Stimulated activated naive CD8-positive, alpha-beta T cell treated with anti-CD3 and anti-CD28 coated beads, Interleukin-15, amount 100 ng/mL, for 72 hours (primary cell): ENCODE results near the gene FAT1.

Experiments
- ATAC-seq: fragments of 150-1000 bp; cut with Tn5 transposase; 2 replicates; pipeline ENCODE4 v1.10.0; 2021; ENCODE audit warnings: mild to moderate bottlenecking, moderate library complexity
- DNase-seq, 2 donors: peaks; one replicate each; pipeline ENCODE4 v3.0.0; 2021 to 2022
- H3K27ac Mint-ChIP-seq, 2 donors: one replicate each; pipeline ENCODE4 v1.8.0; 2022; ENCODE audit warnings: mild to moderate bottlenecking in 2 of 2, mixed read lengths in 2 of 2, moderate library complexity in 2 of 2
- H3K27me3 Mint-ChIP-seq: one replicate; pipeline ENCODE4 v1.8.0; 2022; ENCODE audit warnings: mixed read lengths
- H3K4me1 Mint-ChIP-seq: one replicate; pipeline ENCODE4 v1.8.0; 2022; ENCODE audit warnings: mild to moderate bottlenecking, mixed read lengths
- H3K4me3 Mint-ChIP-seq, 2 donors: one replicate each; pipeline ENCODE4 v1.8.0; 2022; ENCODE audit warnings: mild to moderate bottlenecking in 2 of 2, mixed read lengths in 2 of 2, moderate library complexity in 1 of 2
- H3K9me3 Mint-ChIP-seq, 2 donors: one replicate each; pipeline ENCODE4 v1.8.0; 2022; ENCODE audit warnings: mixed read lengths in 2 of 2

Gene FAT1

GRCh38 chr4:186604124-186604807 is 119.4 kb downstream of the FAT1 start:
- peaks cover 8 to 14% of the 10 kb centered on the region in 2 donors for H3K9me3 Mint-ChIP-seq
- no peak overlapping the region for H3K4me3 Mint-ChIP-seq
- no peak overlapping the region for H3K27ac Mint-ChIP-seq
- no peaks in the 10 kb centered on the region for H3K27me3 Mint-ChIP-seq
- DNase-seq = no peak
- no peak for ATAC-seq
- H3K4me1 Mint-ChIP-seq = no peaks in the 10 kb centered on the region

- ATAC-seq = no peak
- Mint-ChIP-seq H3K4me1 (no peaks in the 10 kb centered on the region), H3K27me3 (no peaks in the 10 kb centered on the region), H3K27ac (no peak overlapping the region), H3K9me3 (peaks cover 1 to 14% of the 10 kb centered on the region in 2 donors), H3K4me3 (no peak overlapping the region)
- no peak for DNase-seq
These were observed 120.7 kb downstream of the FAT1 start for GRCh38 chr4:186602978-186603377.

- Mint-ChIP-seq H3K4me3 (no peak overlapping the region), H3K27ac (no peak overlapping the region), H3K27me3 (no peaks in the 10 kb centered on the region), H3K4me1 (no peaks in the 10 kb centered on the region), H3K9me3 (peaks cover 0 to 3% of the 10 kb centered on the region in 2 donors)
- DNase-seq (no peak), ATAC-seq (no peak)
These were observed 124.2 kb downstream of the FAT1 start for GRCh38 chr4:186599483-186599882.

GRCh38 chr4:186598686-186599085 is 125.0 kb downstream of the FAT1 start:
- DNase-seq (no peak), ATAC-seq (no peak)
- Mint-ChIP-seq H3K27me3 (no peaks in the 10 kb centered on the region), H3K4me1 (no peaks in the 10 kb centered on the region), H3K4me3 (no peak overlapping the region), H3K27ac (no peak overlapping the region), H3K9me3 (no peaks in the 10 kb centered on the region)

GRCh38 chr4:186596850-186597390 is 126.7 kb downstream of the FAT1 start:
- peak overlapping the region in 1 of 2 donors; percentile 74 for H3K27ac Mint-ChIP-seq
- ATAC-seq = no peak
- H3K27me3 Mint-ChIP-seq = no peaks in the 10 kb centered on the region
- H3K4me1 Mint-ChIP-seq = no peaks in the 10 kb centered on the region
- no peak for DNase-seq
- no peaks in the 10 kb centered on the region for H3K9me3 Mint-ChIP-seq
- H3K4me3 Mint-ChIP-seq = no peak overlapping the region

- Mint-ChIP-seq H3K9me3 (no peaks in the 10 kb centered on the region), H3K27ac (no peak overlapping the region), H3K4me1 (no peaks in the 10 kb centered on the region), H3K27me3 (no peaks in the 10 kb centered on the region), H3K4me3 (no peak overlapping the region)
- ATAC-seq (no peak), DNase-seq (no peak)
These were observed 127.3 kb downstream of the FAT1 start for GRCh38 chr4:186596346-186596745.

- Mint-ChIP-seq H3K4me1 (no peaks in the 10 kb centered on the region), H3K4me3 (no peak overlapping the region), H3K27me3 (no peaks in the 10 kb centered on the region), H3K9me3 (no peaks in the 10 kb centered on the region), H3K27ac (no peak overlapping the region)
- no peak for ATAC-seq
- DNase-seq = no peak
These were observed 130.1 kb downstream of the FAT1 start for GRCh38 chr4:186593587-186593973.

- ATAC-seq (no peak), DNase-seq (no peak)
- no peaks in the 10 kb centered on the region for H3K27me3 Mint-ChIP-seq
- H3K9me3 Mint-ChIP-seq = no peaks in the 10 kb centered on the region
- H3K4me1 Mint-ChIP-seq = no peaks in the 10 kb centered on the region
- H3K4me3 Mint-ChIP-seq = no peak overlapping the region
- H3K27ac Mint-ChIP-seq = no peak overlapping the region
These were observed 130.6 kb downstream of the FAT1 start for GRCh38 chr4:186592966-186593586.

- ATAC-seq (no peak), DNase-seq (no peak)
- no peak overlapping the region for H3K27ac Mint-ChIP-seq
- H3K4me1 Mint-ChIP-seq = no peaks in the 10 kb centered on the region
- H3K9me3 Mint-ChIP-seq = no peaks in the 10 kb centered on the region
- H3K27me3 Mint-ChIP-seq = no peaks in the 10 kb centered on the region
- no peak overlapping the region for H3K4me3 Mint-ChIP-seq
These were observed 131.2 kb downstream of the FAT1 start for GRCh38 chr4:186592445-186592844.

- no peak overlapping the region for H3K4me3 Mint-ChIP-seq
- ATAC-seq = no peak
- H3K27ac Mint-ChIP-seq = no peak overlapping the region
- DNase-seq = no peak
- H3K27me3 Mint-ChIP-seq = no peaks in the 10 kb centered on the region
- H3K4me1 Mint-ChIP-seq = no peaks in the 10 kb centered on the region
- no peaks in the 10 kb centered on the region for H3K9me3 Mint-ChIP-seq
These were observed 132.0 kb downstream of the FAT1 start for GRCh38 chr4:186591651-186592050.

- H3K27me3 Mint-ChIP-seq = no peaks in the 10 kb centered on the region
- no peak for ATAC-seq
- no peak for DNase-seq
- H3K4me1 Mint-ChIP-seq = no peaks in the 10 kb centered on the region
- no peak overlapping the region for H3K27ac Mint-ChIP-seq
- H3K9me3 Mint-ChIP-seq = no peaks in the 10 kb centered on the region
- H3K4me3 Mint-ChIP-seq = no peak overlapping the region
These were observed 135.2 kb downstream of the FAT1 start for GRCh38 chr4:186588503-186588902.

GRCh38 chr4:186587416-186588018 is 136.1 kb downstream of the FAT1 start:
- Mint-ChIP-seq H3K27ac (no peak overlapping the region), H3K27me3 (no peaks in the 10 kb centered on the region), H3K9me3 (no peaks in the 10 kb centered on the region), H3K4me3 (no peak overlapping the region), H3K4me1 (no peaks in the 10 kb centered on the region)
- ATAC-seq (no peak), DNase-seq (peak; percentile 36 to 37)

- Mint-ChIP-seq H3K27me3 (no peaks in the 10 kb centered on the region), H3K4me3 (no peak overlapping the region), H3K27ac (no peak overlapping the region), H3K9me3 (no peaks in the 10 kb centered on the region), H3K4me1 (no peaks in the 10 kb centered on the region)
- no peak for DNase-seq
- no peak for ATAC-seq
These were observed 137.5 kb downstream of the FAT1 start for GRCh38 chr4:186586205-186586604.

GRCh38 chr4:186584912-186585311 is 138.7 kb downstream of the FAT1 start:
- Mint-ChIP-seq H3K27me3 (no peaks in the 10 kb centered on the region), H3K9me3 (no peaks in the 10 kb centered on the region), H3K4me1 (no peaks in the 10 kb centered on the region), H3K4me3 (no peak overlapping the region), H3K27ac (no peak overlapping the region)
- DNase-seq = no peak
- no peak for ATAC-seq

GRCh38 chr4:186581421-186581820 is 142.2 kb downstream of the FAT1 start:
- Mint-ChIP-seq H3K4me1 (no peaks in the 10 kb centered on the region), H3K27me3 (no peaks in the 10 kb centered on the region), H3K4me3 (no peak overlapping the region), H3K9me3 (no peaks in the 10 kb centered on the region), H3K27ac (no peak overlapping the region)
- ATAC-seq = no peak
- DNase-seq = no peak

- no peak for ATAC-seq
- H3K27me3 Mint-ChIP-seq = no peaks in the 10 kb centered on the region
These were observed 143.0 kb downstream of the FAT1 start for GRCh38 chr4:186580669-186581068.

More at GRCh38 chr4:186580669-186581068, 143.0 kb downstream of the FAT1 start:
- Mint-ChIP-seq H3K4me1 (no peaks in the 10 kb centered on the region), H3K4me3 (no peak overlapping the region), H3K9me3 (no peaks in the 10 kb centered on the region), H3K27ac (no peak overlapping the region)
- no peak for DNase-seq
